ENCODE results near the gene ELMO1. TPM values are rescaled to one million over a fixed set of nuclear protein-coding genes. Genes with fewer than 3 reads are reported as not detected.

The ELMO1 gene
- total RNA-seq, 1 experiment from 2014 or later = 7.8 TPM

DNA sequence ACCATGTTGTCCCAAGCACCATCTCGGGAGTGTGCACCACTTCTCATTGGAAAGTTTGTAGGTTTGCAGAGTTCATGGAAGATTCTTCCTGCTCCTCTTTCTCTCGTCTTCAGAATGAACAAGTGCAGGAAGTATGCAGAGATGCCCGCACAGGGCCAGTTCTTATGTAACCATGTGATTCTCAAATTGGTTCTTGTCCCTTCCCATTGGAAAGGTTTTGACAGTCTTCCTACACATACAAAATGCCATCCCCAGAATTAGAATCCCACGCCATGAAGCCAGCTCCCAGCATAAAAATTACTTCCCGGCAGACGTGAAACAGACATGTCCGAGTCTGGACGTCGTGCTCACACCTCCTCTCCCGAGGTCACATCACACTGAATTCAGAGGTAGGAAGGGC, 251.6 kb downstream of the ELMO1 start:
- Histone ChIP-seq H2BK15ac (ENCODE audit: low read depth, low read length) (no peak overlapping the region), H3K4me1 (ENCODE audit: insufficient read depth, low read length) (no peaks in the 10 kb centered on the region), H2BK12ac (ENCODE audit: insufficient read length, low read depth, low read length) (no peak overlapping the region), H3K79me2 (ENCODE audit: insufficient read depth, low read length) (no peaks in the 10 kb centered on the region), H3T11ph (ENCODE audit: low read length) (no peak overlapping the region), H3K14ac (ENCODE audit: insufficient read depth, low read length) (no peak overlapping the region), H4K20me1 (ENCODE audit: control insufficient read depth, insufficient read depth, insufficient read length) (no peaks in the 10 kb centered on the region), H2AFZ (ENCODE audit: low read length) (no peak overlapping the region), H3K9me3 (ENCODE audit: control insufficient read depth, low read depth, low read length) (no peaks in the 10 kb centered on the region), H3K4ac (ENCODE audit: low read depth, low read length) (no peak overlapping the region), H3K27ac (ENCODE audit: insufficient read length, low read depth, low read length) (no peak overlapping the region), H3K56ac (ENCODE audit: insufficient read length, low read depth, low read length) (no peak overlapping the region), H3K27me3 (ENCODE audit: insufficient read depth, low read length) (no peaks in the 10 kb centered on the region), H3K23ac (ENCODE audit: insufficient read length, low read depth, low read length) (no peak overlapping the region), H2BK120ac (ENCODE audit: low read depth, low read length, poor library complexity, severe bottlenecking) (no peak overlapping the region), H3K9ac (ENCODE audit: extremely low read depth, insufficient read length, low read length) (no peak overlapping the region), H2BK20ac (ENCODE audit: low read depth, low read length, poor library complexity, severe bottlenecking) (no peak overlapping the region), H3K79me1 (ENCODE audit: insufficient read depth, low read depth, low read length, poor library complexity, severe bottlenecking) (no peaks in the 10 kb centered on the region), H4K8ac (replicated peaks; ENCODE audit: insufficient read length, low read depth, low read length) (no peak overlapping the region), H2AK5ac (ENCODE audit: insufficient read length, low read length) (no peak overlapping the region), H4K91ac (ENCODE audit: insufficient read length, low read depth, low read length) (no peak overlapping the region), H4K5ac (ENCODE audit: insufficient read length, low read depth, low read length) (no peak overlapping the region), H3K4me2 (ENCODE audit: insufficient read depth, insufficient read length, low read length) (no peak overlapping the region), H3K23me2 (ENCODE audit: insufficient read length, low read depth, low read length, poor library complexity, severe bottlenecking) (no peaks in the 10 kb centered on the region), H3K18ac (ENCODE audit: insufficient read length, low read depth, low read length) (no peak overlapping the region), H2BK5ac (ENCODE audit: insufficient read length, low read length) (no peak overlapping the region)
- WGBS (ENCODE audit: extremely low coverage, insufficient read length, low lambda C conversion rate) = no CpG with 5 or more reads among the region's 10 CpGs
- Mint-ChIP-seq H3K27ac (0 out of 7 replicates have a peak overlapping the region, but pooled peaks of 1 of the 3 experiments have one; percentile 1), H3K36me3 (ENCODE audit: insufficient read depth in 1 of 3, low read depth in 3 of 3) (no peaks in the 10 kb centered on the region), H3K9me3 (no peaks in the 10 kb centered on the region), H3K4me3 (no peak overlapping the region), H3K4me1 (peaks cover 2 to 4% of the 10 kb centered on the region in 2 experiments; a peak in 2 of 4 replicates), H3K27me3 (ENCODE audit: low read depth) (no peaks in the 10 kb centered on the region)
- no peak for DNase-seq
- TF ChIP-seq, protein P1, sequence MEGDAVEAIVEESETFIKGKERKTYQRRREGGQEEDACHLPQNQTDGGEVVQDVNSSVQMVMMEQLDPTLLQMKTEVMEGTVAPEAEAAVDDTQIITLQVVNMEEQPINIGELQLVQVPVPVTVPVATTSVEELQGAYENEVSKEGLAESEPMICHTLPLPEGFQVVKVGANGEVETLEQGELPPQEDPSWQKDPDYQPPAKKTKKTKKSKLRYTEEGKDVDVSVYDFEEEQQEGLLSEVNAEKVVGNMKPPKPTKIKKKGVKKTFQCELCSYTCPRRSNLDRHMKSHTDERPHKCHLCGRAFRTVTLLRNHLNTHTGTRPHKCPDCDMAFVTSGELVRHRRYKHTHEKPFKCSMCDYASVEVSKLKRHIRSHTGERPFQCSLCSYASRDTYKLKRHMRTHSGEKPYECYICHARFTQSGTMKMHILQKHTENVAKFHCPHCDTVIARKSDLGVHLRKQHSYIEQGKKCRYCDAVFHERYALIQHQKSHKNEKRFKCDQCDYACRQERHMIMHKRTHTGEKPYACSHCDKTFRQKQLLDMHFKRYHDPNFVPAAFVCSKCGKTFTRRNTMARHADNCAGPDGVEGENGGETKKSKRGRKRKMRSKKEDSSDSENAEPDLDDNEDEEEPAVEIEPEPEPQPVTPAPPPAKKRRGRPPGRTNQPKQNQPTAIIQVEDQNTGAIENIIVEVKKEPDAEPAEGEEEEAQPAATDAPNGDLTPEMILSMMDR (conservative IDR thresholded peaks at IDR 0.05) = no peak
